ENCODE data around the gene EIF5A.
"Not testable (repeated sequence)": the region's sequence is repeated elsewhere in the genome, so short reads cannot be mapped to it uniquely, and the experiment has no call there.

The EIF5A gene

GRCh38 chr17:7332600-7333069, 25.2 kb downstream of the EIF5A start:
- not testable (repeated sequence) for DNase-seq

- DNase-seq, result no peak
These were observed 27.6 kb downstream of the EIF5A start for GRCh38 chr17:7334938-7335538.

- DNase-seq, result not testable (repeated sequence)
These were observed 28.3 kb downstream of the EIF5A start for GRCh38 chr17:7335765-7336164.

DNA sequence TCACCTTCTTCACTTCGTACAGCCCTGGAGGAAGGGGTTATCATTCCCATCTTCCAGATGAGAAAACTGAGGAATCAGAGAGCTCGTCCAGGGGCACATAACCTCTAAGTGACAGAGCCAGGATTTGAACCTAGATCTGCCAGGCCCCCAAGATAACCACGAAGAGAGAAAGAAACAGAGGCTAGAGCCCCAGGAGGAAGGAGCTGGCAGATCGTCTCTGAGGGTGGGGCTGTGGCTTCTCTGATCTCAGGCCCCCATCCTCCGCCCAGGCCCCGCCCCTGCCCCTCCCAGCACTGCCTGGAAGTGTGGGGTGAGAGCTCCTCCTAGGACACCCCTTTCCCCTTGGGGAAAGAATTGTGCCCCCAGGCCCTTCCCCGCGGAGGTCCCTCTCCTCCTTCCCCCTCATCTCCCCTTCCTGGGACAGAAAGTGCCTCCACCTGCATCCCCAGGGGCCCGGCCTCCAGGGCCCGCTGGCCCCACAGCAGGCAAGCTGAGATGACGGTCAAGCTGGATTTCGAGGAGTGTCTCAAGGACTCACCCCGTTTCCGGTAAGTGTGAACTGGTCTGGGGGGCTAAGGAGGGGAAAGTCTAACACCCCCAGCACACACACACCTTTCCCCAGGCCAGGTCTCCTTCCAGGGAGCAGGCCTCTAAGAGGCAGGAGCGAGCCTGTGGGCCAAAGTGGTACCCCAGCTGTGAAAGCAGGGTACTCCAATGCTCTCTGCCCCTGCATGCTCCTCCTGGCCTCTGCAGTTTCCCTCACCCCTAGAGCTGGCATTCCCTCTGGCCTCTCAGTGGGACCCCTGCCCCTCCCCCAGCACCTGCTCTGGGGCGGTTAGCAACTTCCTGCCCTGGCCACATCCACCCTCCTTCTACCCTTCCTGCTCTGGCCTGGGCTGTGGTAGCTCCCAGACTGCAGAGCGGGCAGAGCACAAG, 29.1 kb downstream of the EIF5A start, which contains the start of gene ACAP1:
Gene ACAP1, plus strand, starts transcription at position 290 of the 936 bp plus-strand sequence. Its CDS starts 206 bp downstream, at position 496.
- no peak for DNase-seq

DNA sequence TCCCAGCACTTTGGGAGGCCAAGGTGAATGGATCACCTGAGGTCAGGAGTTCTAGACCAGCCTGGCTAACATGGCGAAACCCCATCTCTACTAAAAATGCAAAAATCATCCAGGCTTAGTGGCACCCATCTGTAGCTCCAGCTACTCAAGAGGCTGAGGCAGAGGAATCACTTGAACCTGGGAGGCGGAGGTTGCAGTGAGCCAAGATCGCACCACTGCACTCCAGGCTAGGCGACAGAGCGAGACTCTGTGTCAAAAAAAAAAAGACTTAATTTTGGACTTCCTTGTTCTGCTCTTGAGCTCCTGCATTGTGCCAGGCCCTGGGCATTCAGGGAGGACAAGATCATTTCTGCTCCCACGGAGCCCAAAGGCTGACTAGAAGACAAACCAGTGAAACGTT, 30.2 kb downstream of the EIF5A start:
- DNase-seq, result not testable (repeated sequence)

DNA sequence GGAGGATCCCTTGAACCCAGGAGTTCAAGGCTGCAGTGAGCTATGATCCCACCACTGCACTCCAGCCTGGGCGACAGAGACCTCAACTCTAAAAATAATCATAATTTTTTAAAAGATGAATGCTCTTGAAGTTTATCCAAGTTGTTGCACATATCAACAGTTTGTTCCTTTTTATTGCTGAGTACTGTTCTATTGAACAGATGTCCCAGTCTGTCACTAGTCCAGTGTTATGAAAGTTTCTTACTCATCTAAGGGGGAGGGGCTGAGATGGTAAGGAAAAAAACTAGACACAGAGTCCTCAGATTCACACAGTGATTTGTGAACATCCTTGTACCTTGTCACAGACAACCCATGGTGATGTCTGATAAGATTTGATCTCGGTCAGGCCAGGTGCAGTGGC, 32.8 kb downstream of the EIF5A start:
- no peak for DNase-seq

- no peak for DNase-seq
These were observed 34.4 kb downstream of the EIF5A start for GRCh38 chr17:7341842-7342241.

GRCh38 chr17:7343250-7343649, 35.8 kb downstream of the EIF5A start:
- no peak for DNase-seq

GRCh38 chr17:7346761-7347614, 39.6 kb downstream of the EIF5A start:
- no peak for DNase-seq

DNA sequence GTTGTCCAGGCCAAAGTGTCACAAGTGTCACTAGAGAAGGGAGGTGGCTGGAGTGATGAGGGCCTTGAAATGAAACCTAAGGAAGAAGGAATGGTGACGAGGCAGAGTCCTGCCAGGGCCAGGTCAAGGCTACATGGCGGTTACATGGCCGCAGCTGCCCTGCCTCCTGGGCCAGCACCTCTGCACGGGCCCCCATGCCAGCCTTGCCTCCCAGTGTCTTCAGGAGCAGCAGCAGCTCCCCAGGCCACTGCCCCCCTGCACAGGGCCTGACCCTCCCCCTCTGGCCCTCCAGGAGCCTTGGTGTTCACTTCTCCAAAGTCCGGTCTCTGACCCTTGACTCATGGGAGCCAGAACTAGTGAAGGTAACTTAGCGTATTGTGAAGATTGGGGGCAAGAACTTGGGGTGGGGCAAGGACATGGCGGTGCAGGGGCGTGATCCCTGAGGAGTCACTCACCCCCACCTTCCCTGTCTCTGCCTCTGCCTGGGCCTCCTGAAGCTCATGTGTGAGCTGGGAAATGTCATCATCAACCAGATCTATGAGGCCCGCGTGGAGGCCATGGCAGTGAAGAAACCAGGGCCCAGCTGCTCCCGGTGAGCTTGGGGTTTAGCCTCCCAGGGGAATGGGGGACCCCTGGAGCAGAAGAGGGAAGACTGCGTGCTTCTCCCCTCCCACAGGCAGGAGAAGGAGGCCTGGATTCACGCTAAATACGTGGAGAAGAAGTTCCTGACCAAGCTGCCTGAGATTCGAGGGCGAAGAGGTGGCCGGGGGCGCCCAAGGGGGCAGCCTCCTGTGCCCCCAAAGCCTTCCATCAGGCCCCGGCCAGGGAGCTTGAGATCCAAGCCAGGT, 40.4 kb downstream of the EIF5A start:
- DNase-seq, result no peak

DNA sequence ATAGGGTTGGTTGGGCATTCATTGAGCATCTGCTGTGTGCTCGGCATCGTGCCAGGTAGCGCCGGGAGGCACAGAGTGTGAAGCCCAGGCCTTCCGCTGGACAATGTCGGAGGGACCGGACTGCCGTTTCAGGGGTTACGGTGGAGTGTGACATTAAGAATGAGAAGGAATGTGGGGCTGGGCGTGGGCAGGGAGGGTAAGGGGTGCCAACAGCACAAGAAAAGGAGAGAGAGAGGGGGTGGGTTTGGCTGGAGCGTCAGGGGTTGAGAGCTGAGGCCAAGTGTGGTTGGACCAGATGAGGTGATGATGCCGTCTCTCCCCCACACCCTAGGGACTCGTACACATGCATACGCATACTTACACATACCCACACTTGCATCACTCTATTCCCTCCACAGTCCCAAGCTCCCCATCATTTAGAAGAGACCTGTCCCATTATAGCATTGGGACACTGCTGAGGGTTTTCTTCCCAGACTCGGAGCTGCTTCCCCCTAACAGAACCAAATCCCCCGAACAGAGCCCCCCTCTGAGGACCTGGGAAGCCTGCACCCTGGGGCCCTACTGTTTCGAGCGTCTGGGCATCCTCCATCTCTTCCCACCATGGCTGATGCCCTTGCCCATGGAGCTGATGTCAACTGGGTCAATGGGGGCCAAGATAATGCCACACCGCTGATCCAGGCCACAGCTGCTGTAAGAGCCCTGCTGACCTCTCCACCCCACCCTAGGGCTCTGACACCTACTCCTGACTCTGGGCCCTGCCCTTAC, 41.2 kb downstream of the EIF5A start:
- DNase-seq, result no peak

- peak; percentile 54 for DNase-seq
These were observed 44.5 kb downstream of the EIF5A start, which contains the start of gene KCTD11 for GRCh38 chr17:7351665-7352502. TSS of gene KCTD11 (plus strand) at chr17:7352162.

GRCh38 chr17:7352503-7352889, 45.1 kb downstream of the EIF5A start:
- DNase-seq, result no peak

DNA sequence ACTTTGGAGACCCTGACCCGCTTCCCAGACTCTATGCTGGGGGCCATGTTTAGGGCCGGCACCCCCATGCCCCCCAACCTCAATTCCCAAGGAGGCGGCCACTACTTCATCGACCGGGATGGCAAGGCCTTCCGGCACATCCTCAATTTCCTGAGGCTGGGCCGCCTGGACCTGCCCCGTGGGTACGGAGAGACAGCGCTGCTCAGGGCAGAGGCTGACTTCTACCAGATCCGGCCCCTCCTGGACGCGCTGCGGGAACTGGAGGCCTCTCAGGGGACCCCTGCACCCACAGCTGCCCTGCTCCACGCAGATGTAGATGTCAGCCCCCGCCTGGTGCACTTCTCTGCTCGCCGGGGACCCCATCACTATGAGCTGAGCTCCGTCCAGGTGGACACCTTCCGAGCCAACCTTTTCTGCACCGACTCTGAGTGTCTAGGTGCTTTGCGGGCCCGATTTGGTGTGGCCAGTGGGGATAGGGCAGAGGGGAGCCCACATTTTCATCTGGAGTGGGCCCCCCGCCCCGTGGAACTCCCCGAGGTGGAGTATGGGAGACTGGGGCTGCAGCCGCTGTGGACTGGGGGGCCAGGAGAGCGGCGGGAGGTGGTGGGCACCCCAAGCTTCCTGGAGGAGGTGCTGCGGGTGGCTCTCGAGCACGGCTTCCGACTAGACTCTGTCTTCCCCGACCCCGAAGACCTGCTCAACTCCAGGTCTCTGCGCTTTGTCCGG, 45.6 kb downstream of the EIF5A start:
- DNase-seq, result no peak

GRCh38 chr17:7354262-7354843, 46.9 kb downstream of the EIF5A start:
- DNase-seq, result peak; percentile 69

- DNase-seq, result no peak
These were observed 47.6 kb downstream of the EIF5A start, which contains the start of gene TMEM95 for GRCh38 chr17:7355053-7355452. TSS of gene TMEM95 (plus strand) at chr17:7355156. CDS start at chr17:7355205, 49 bp downstream.

- no peak for DNase-seq
These were observed 48.1 kb downstream of the EIF5A start for GRCh38 chr17:7355573-7355972.

- DNase-seq, result peak; percentile 68
These were observed 48.7 kb downstream of the EIF5A start for GRCh38 chr17:7356072-7356549.

DNA sequence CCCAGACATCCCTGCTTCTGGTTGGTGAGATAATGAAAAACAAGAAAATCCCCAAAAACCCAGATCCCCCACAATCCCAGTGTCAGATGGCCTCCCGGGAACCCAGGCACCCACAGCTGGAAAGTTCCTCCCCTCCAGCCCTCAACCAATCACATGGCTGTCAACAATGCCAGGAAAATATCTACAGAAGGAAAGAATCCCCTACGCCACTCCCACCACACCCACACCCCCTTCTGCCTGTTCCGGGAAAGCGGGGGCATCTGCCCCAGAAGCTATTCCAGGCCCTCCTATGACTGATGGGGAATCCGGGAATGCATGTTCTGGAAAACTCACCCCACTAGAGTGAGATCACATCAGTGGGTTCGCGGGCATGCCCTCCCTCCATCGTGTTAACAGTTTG, 49.3 kb downstream of the EIF5A start:
- DNase-seq, result no peak
